H1 (cell line): ENCODE results near the gene NRXN2. TPM values are rescaled to one million over a fixed set of nuclear protein-coding genes. Genes with fewer than 3 reads are reported as not detected.

Experiments used
- CTCF ChIA-PET: fragments of 300-600 bp; sonication (Branson Sonifier 250); formaldehyde crosslinking; loops from one replicate; lab custom pipeline; 2021; ENCODE audit not compliant: partially characterized antibody; lab: Charles Lee
- POLR2A ChIA-PET: fragments of 300-600 bp; sonication (Branson Sonifier 250); formaldehyde crosslinking; loops from one replicate; lab custom pipeline; 2021; ENCODE audit warnings: inconsistent platforms; ENCODE audit not compliant: partially characterized antibody; lab: Charles Lee
- DNase-seq, 2 experiments: peaks; one replicate each; pipeline versions ENCODE4 v3.0.0 to v3.0.0-alpha.2; 2010 to 2022; ENCODE audit warnings: low spot score in 2 of 2, low read depth in 1 of 2, mixed read lengths in 1 of 2
- FAIRE-seq: peaks from 2 replicates; lab custom pipeline; 2011; peaks lifted over from hg19 to GRCh38; lab: Jason Lieb, UNC
- H2AFZ ChIP-seq: 2 replicates; pipeline ENCODE4 v1.8.1; 2012; ENCODE audit warnings: low read length, inconsistent platforms
- H2AK5ac ChIP-seq: 2 replicates; pipeline ENCODE4 v1.6.1; 2013; ENCODE audit warnings: low read depth, low read length
- H2BK120ac ChIP-seq: replicated peaks from 2 replicates; pipeline ENCODE3; 2013; ENCODE audit warnings: low read depth, low read length, inconsistent platforms
- H2BK12ac ChIP-seq: 2 replicates; pipeline ENCODE4 v1.6.1; 2013; ENCODE audit warnings: low read depth, low read length
- H2BK15ac ChIP-seq: 2 replicates; pipeline ENCODE4 v1.6.1; 2013; ENCODE audit warnings: low read length
- H2BK20ac ChIP-seq: 2 replicates; pipeline ENCODE4 v1.6.1; 2013; ENCODE audit warnings: low read length
- H2BK5ac ChIP-seq: 2 replicates; pipeline ENCODE4 v1.6.1; 2013; ENCODE audit warnings: low read depth, low read length
- H3K14ac ChIP-seq: 2 replicates; pipeline ENCODE4 v1.6.1; 2013; ENCODE audit warnings: inconsistent platforms; ENCODE audit not compliant: insufficient read length
- H3K18ac ChIP-seq: 2 replicates; pipeline ENCODE4 v1.6.1; 2013; ENCODE audit warnings: low read length; ENCODE audit errors: extremely low read depth
- H3K23ac ChIP-seq: 2 replicates; pipeline ENCODE4 v1.6.1; 2013; ENCODE audit warnings: inconsistent platforms; ENCODE audit not compliant: insufficient read length
- H3K23me2 ChIP-seq: 2 replicates; pipeline ENCODE4 v1.6.1; 2013; ENCODE audit warnings: low read depth, low read length
- H3K27ac ChIP-seq: 2 replicates; pipeline ENCODE4 v1.6.1; 2011; ENCODE audit warnings: low read depth, low read length, inconsistent platforms
- H3K27me3 ChIP-seq, 4 experiments: replicated peaks in 1 of 4; 1 replicate in 1 of 4; 2 replicates in 3 of 4; pipeline versions ENCODE4 v1.6.1 to v1.8.1; 2011 to 2013; ENCODE audit warnings: low read length in 3 of 4, mild to moderate bottlenecking in 3 of 4, inconsistent platforms in 2 of 4, mixed read lengths in 2 of 4, moderate library complexity in 1 of 4; ENCODE audit not compliant: control insufficient read depth in 3 of 4, insufficient read depth in 3 of 4; ENCODE audit errors: extremely low read depth in 1 of 4
- H3K36me3 ChIP-seq, 4 experiments: 2 replicates each; pipeline versions ENCODE4 v1.6.1 to v1.8.1; 2011 to 2013; ENCODE audit warnings: mild to moderate bottlenecking in 4 of 4, low read length in 3 of 4, moderate library complexity in 2 of 4, control low read depth in 1 of 4, inconsistent platforms in 1 of 4; ENCODE audit not compliant: insufficient read depth in 4 of 4, control insufficient read depth in 2 of 4
- H3K4ac ChIP-seq: replicated peaks from 2 replicates; pipeline ENCODE3; 2013; ENCODE audit warnings: low read length, low read depth, mixed read lengths, inconsistent platforms; ENCODE audit not compliant: insufficient read length
- H3K4me1 ChIP-seq, 4 experiments: replicated peaks in 1 of 4; 1 replicate in 1 of 4; 2 replicates in 3 of 4; pipeline versions ENCODE4 v1.6.1 to v1.8.1; 2011 to 2013; ENCODE audit warnings: low read length in 3 of 4, inconsistent platforms in 2 of 4, mixed read lengths in 1 of 4; ENCODE audit not compliant: insufficient read depth in 4 of 4, control insufficient read depth in 3 of 4
- H3K4me2 ChIP-seq, 2 experiments: 2 replicates each; pipeline versions ENCODE4 v1.6.1 to v1.8.1; 2011 to 2013; ENCODE audit warnings: low read depth in 2 of 2, low read length in 2 of 2, control low read depth in 1 of 2, inconsistent platforms in 1 of 2, mild to moderate bottlenecking in 1 of 2; ENCODE audit not compliant: insufficient read depth in 1 of 2
- H3K4me3 ChIP-seq, 4 experiments: fragments of 200-600, 300-600 bp in 1 of 4; sonication (generic), shearing (Covaris generic), sonication (Bioruptor Twin) in 1 of 4; 2 replicates each; pipeline versions ENCODE4 v1.5.1 to v1.8.1; 2011 to 2016; ENCODE audit warnings: low read length in 4 of 4, low read depth in 3 of 4, control low read depth in 2 of 4, inconsistent platforms in 2 of 4, mild to moderate bottlenecking in 2 of 4, mixed read lengths in 1 of 4, moderate library complexity in 1 of 4; ENCODE audit not compliant: insufficient read depth in 2 of 4; ENCODE audit errors: extremely low read depth in 1 of 4
- H3K56ac ChIP-seq: replicated peaks from 2 replicates; pipeline ENCODE3; 2013; ENCODE audit warnings: low read depth, mild to moderate bottlenecking, mixed read lengths, low read length, inconsistent platforms; ENCODE audit not compliant: insufficient read length
- H3K79me1 ChIP-seq: 2 replicates; pipeline ENCODE4 v1.6.1; 2013; ENCODE audit warnings: low read depth, low read length, control low read depth
- H3K79me2 ChIP-seq, 2 experiments: 2 replicates each; pipeline versions ENCODE4 v1.6.1 to v1.8.1; 2012 to 2013; ENCODE audit warnings: low read length in 2 of 2, mild to moderate bottlenecking in 2 of 2, inconsistent platforms in 1 of 2; ENCODE audit not compliant: insufficient read depth in 2 of 2, control insufficient read depth in 1 of 2
- H3K9ac ChIP-seq, 4 experiments: replicated peaks in 1 of 4; 1 replicate in 1 of 4; 2 replicates in 3 of 4; pipeline versions ENCODE4 v1.6.1 to v1.8.1; 2011 to 2013; ENCODE audit warnings: low read depth in 3 of 4, low read length in 3 of 4, control low read depth in 2 of 4, mild to moderate bottlenecking in 2 of 4, moderate library complexity in 2 of 4, inconsistent platforms in 1 of 4; ENCODE audit errors: extremely low read depth in 1 of 4
- H3K9me3 ChIP-seq, 2 experiments: 2 replicates each; pipeline versions ENCODE4 v1.6.1 to v1.8.1; 2012 to 2013; ENCODE audit warnings: mild to moderate bottlenecking in 2 of 2, moderate library complexity in 2 of 2, control low read depth in 1 of 2, inconsistent platforms in 1 of 2, low read depth in 1 of 2, low read length in 1 of 2, mixed read lengths in 1 of 2; ENCODE audit not compliant: insufficient read depth in 2 of 2
- H4K20me1 ChIP-seq, 2 experiments: replicated peaks in 1 of 2; 2 replicates each; pipeline versions ENCODE3 to v1.8.1; 2011 to 2013; ENCODE audit warnings: inconsistent platforms in 2 of 2, low read length in 2 of 2, mild to moderate bottlenecking in 1 of 2; ENCODE audit not compliant: insufficient read depth in 2 of 2, control insufficient read depth in 1 of 2
- H4K5ac ChIP-seq: 2 replicates; pipeline ENCODE4 v1.6.1; 2013; ENCODE audit warnings: low read length, low read depth, mixed read lengths, inconsistent platforms; ENCODE audit not compliant: insufficient read length
- H4K8ac ChIP-seq: 2 replicates; pipeline ENCODE4 v1.8.0; 2013; ENCODE audit warnings: mild to moderate bottlenecking, moderate library complexity, low read length, inconsistent platforms; ENCODE audit not compliant: insufficient read depth; ENCODE audit errors: extremely low read depth
- H4K91ac ChIP-seq: replicated peaks from 2 replicates; pipeline ENCODE3; 2013; ENCODE audit warnings: low read length, mixed read lengths, inconsistent platforms; ENCODE audit not compliant: insufficient read length
- CBX5 ChIP-seq: fragments of 300-800, 300-1000 bp; sonication (generic); IDR thresholded peaks from 2 replicates; pipeline ENCODE4 v1.7.1; 2016; ENCODE audit warnings: antibody characterized with exemption, low read length, low read depth
- CBX8 ChIP-seq: fragments of 300-800, 300-1000 bp; sonication (generic); IDR thresholded peaks from 2 replicates; pipeline ENCODE4 v1.7.1; 2016; ENCODE audit warnings: low read depth, low read length, borderline replicate concordance
- CTCF ChIP-seq, 3 experiments: IDR thresholded peaks; 1 replicate in 2 of 3; 2 replicates in 1 of 3; pipeline versions ENCODE4 v1.5.1 to v1.6.1; 2011; ENCODE audit warnings: low read length in 3 of 3, mild to moderate bottlenecking in 3 of 3, inconsistent platforms in 2 of 3, low read depth in 1 of 3, moderate library complexity in 1 of 3; ENCODE audit not compliant: insufficient read depth in 1 of 3; ENCODE audit errors: control extremely low read depth in 1 of 3
- GTF2F1 ChIP-seq: IDR thresholded peaks from 2 replicates; pipeline ENCODE4 v1.6.1; 2012; ENCODE audit warnings: low read depth, low read length, improper control_type of control experiment, borderline replicate concordance
- HDAC6 ChIP-seq: IDR thresholded peaks from one replicate; pipeline ENCODE4 v1.7.1; 2012; ENCODE audit warnings: low read depth, mild to moderate bottlenecking, inconsistent platforms, low read length, moderate library complexity
- JUND ChIP-seq: IDR thresholded peaks from 2 replicates; pipeline ENCODE4 v1.6.1; 2011; ENCODE audit warnings: mild to moderate bottlenecking, improper control_type of control experiment, low read length
- NRF1 ChIP-seq: IDR thresholded peaks from 2 replicates; pipeline ENCODE4 v1.6.1; 2011; ENCODE audit warnings: mild to moderate bottlenecking, low read depth, low read length, improper control_type of control experiment
- POU5F1 ChIP-seq: IDR thresholded peaks from 2 replicates; pipeline ENCODE4 v1.6.1; 2011; ENCODE audit warnings: low read depth, mild to moderate bottlenecking, low read length, moderate library complexity
- SIN3A ChIP-seq, 2 experiments: IDR thresholded peaks in 1 of 2; conservative IDR thresholded peaks in 1 of 2; 2 replicates each; pipeline ENCODE4 v1.6.1; 2011 to 2012; ENCODE audit warnings: low read length in 2 of 2, improper control_type of control experiment in 1 of 2, low read depth in 1 of 2, mild to moderate bottlenecking in 1 of 2
- SP1 ChIP-seq: IDR thresholded peaks from 2 replicates; pipeline ENCODE4 v1.6.1; 2011; ENCODE audit warnings: low read depth, low read length
- TAF1 ChIP-seq: IDR thresholded peaks from 2 replicates; pipeline ENCODE4 v1.6.1; 2011; ENCODE audit warnings: mild to moderate bottlenecking, low read depth, low read length
- TBP ChIP-seq: IDR thresholded peaks from 2 replicates; pipeline ENCODE4 v1.6.1; 2011; ENCODE audit warnings: low read depth, low read length, improper control_type of control experiment
- WGBS, 2 experiments: shearing (Covaris generic) in 1 of 2; methylation state at CpG; one replicate each; pipeline versions ENCODE4 v1.1.6 to v1.1.7; 2013 to 2015; ENCODE audit warnings: low lambda C conversion rate in 2 of 2, mixed read lengths in 2 of 2, inconsistent platforms in 1 of 2, low coverage in 1 of 2, missing lambda C conversion rate in 1 of 2; ENCODE audit not compliant: insufficient replicate concordance in 2 of 2, insufficient coverage in 1 of 2, insufficient read length in 1 of 2; ENCODE audit errors: extremely low coverage in 1 of 2, missing lambda C conversion rate in 1 of 2; 5-methylcytosine and 5-hydroxymethylcytosine counted together
- polyA plus RNA-seq, 7 experiments: library from polyadenylated mRNA; depleted of rRNA in 3 of 7; stranded (reverse) in 5 of 7; unstranded in 2 of 7; fragments of >200 nt in 5 of 7; fragments of 200-250 nt in 2 of 7; gene quantifications; 1 replicate in 5 of 7; 2 replicates in 1 of 7; 4 replicates in 1 of 7; pipeline versions ENCODE4 v1.2.1 to v1.2.3, GENCODE V29; 2011 to 2013; ENCODE audit warnings: missing spikeins in 2 of 7, mixed read lengths in 2 of 7
- total RNA-seq: library from RNA; stranded (reverse); fragmentation: NEBNext Ultra II Directional; extraction: Animal tissue kit (Norgen Biotek cat#: 25700); gene quantifications from 2 replicates; pipeline ENCODE4 v1.2.1, GENCODE V29; 2021

NRXN2 gene
- total and polyA plus RNA-seq, 2 of the 8 experiments (the other 6 are each of a cell fraction or from before 2014, with no cell fraction given), result 1.3 to 11.5 TPM

DNA sequence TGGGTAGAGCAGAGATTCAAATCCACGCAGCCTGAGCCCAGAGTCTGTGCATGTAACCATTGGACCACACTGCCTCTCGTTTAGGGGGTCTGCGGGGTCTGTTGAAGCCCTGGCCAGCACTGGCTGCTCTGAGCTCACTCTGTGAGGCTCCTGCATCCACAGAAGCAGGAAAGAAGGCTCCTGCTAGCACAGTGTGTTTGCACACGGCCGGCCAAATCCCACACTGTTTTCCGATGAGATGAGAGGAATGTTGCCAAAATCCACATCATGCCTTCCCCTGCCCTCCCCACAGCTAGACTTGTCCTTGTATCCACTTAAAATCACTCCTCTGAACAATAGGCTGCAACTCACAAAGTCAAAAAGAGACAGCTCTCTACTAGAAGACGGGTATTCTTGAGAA, 142.6 kb downstream of the NRXN2 start:
- H3K79me1 ChIP-seq, result no peaks in the 10 kb centered on the region
- H3K18ac ChIP-seq, result no peak overlapping the region
- H3K23ac ChIP-seq, result no peak overlapping the region
- H3K9ac ChIP-seq, result no peak overlapping the region
- no peaks in the 10 kb centered on the region for H3K36me3 ChIP-seq
- FAIRE-seq, result no peak
- ChIA-PET POLR2A (interaction anchor here (0.6 to 1.3 kb wide), 2 partner anchors 71 to 225 kb away, joined by 3 to 4 read pairs; no protein-coding TSS in a partner anchor), CTCF (interaction anchor here (0.8 to 4.4 kb wide), 6 partner anchors 9 to 131 kb away, joined by 3 to 29 read pairs (median 4); no protein-coding TSS in a partner anchor)
- no peak overlapping the region for H4K8ac ChIP-seq
- H4K91ac ChIP-seq, result no peak overlapping the region
- H2AK5ac ChIP-seq, result no peak overlapping the region
- no peak overlapping the region for H4K5ac ChIP-seq
- H2BK5ac ChIP-seq, result no peak overlapping the region
- no peak overlapping the region for H2BK12ac ChIP-seq
- H2BK20ac ChIP-seq, result no peak overlapping the region
- no peaks in the 10 kb centered on the region; a peak in 3 of 7 replicates for H3K27me3 ChIP-seq
- H4K20me1 ChIP-seq, result peaks cover 0 to 6% of the 10 kb centered on the region in 2 experiments
- 0 out of 2 replicates have a peak overlapping the region, but pooled peaks have one; percentile 14 for H2BK15ac ChIP-seq
- H3K9me3 ChIP-seq, result no peaks in the 10 kb centered on the region
- no peak overlapping the region for H3K4me2 ChIP-seq
- H3K79me2 ChIP-seq, result no peaks in the 10 kb centered on the region
- no peak overlapping the region for H3K4me3 ChIP-seq
- no peaks in the 10 kb centered on the region for H3K4me1 ChIP-seq
- H3K27ac ChIP-seq, result no peak overlapping the region
- peaks cover 11% of the 10 kb centered on the region; the same call in 1 of the 2 replicates for H3K23me2 ChIP-seq
- no peak overlapping the region for H2AFZ ChIP-seq
- no peak for DNase-seq
- H3K14ac ChIP-seq, result no peak overlapping the region
- H3K4ac ChIP-seq, result no peak overlapping the region
- H2BK120ac ChIP-seq, result no peak overlapping the region
- WGBS, 2 experiments, result 86% methylated on average over 7 of the region's 7 CpGs; no CpG with 5 or more reads in 1 of the 2 experiments
- H3K56ac ChIP-seq, result no peak overlapping the region
- no peak for TF ChIP-seq TAF1
- TF ChIP-seq SIN3A (conservative IDR thresholded peaks at IDR 0.05 in 1 of 2, IDR thresholded peaks at IDR 0.05 in 1 of 2; ENCODE audit: low read depth in 1 of 2, low read length in 2 of 2), result no peak
- TF ChIP-seq CTCF (IDR thresholded peaks at IDR 0.05; ENCODE audit: control extremely low read depth in 1 of 3, insufficient read depth in 1 of 3, low read depth in 1 of 3, low read length in 3 of 3), result no peak
- no peak for TF ChIP-seq CBX5
- TF ChIP-seq JUND, result no peak
- no peak for TF ChIP-seq NRF1
- TF ChIP-seq HDAC6, result no peak
- no peak for TF ChIP-seq POU5F1
- TF ChIP-seq SP1, result no peak
- TF ChIP-seq CBX8, result no peak
- TF ChIP-seq GTF2F1, result no peak
- no peak for TF ChIP-seq TBP
